ENCODE data around the gene HIBCH.
A peak's percentile ranks its signal among the peaks of the same experiment; 100 is the strongest.

HIBCH gene

DNA sequence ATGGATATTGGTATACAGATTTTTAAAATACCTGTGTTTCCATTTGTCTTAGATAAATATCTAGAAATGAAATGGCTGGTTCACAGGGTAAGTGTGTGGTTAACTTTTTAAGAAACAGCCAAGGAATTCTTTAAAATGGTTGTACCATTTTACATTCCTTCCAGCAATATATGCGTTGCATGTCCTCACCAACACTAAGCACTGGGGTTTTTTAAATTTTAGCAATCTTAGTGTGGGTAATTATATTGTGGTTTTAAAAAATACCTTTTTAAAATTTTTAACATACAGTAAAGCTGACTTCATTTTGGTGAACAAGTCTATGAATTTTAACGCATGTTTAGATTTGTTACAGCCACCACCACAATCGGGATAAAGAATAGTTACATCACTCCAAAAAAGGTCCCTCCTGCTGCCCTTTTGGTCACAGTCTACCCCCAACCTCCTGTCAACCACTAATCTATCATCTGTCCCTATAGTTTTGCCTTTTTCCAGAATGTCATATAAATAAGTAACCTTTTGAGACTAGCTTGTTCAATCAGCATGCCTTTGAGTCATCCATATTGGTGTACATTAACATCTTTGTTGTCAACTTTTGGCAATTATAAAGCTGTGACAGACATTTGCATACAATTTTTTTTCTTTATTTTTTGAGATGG, 129.0 kb downstream of the HIBCH start:
- Histone ChIP-seq H3K4me1 (ENCODE audit: control insufficient read depth, insufficient read depth, low read length) (no peaks in the 10 kb centered on the region), H3K4me3 (ENCODE audit: low read length) (no peak overlapping the region), H3K27me3 (ENCODE audit: control insufficient read depth, insufficient read depth, low read length) (no peaks in the 10 kb centered on the region), H3K9ac (ENCODE audit: low read length) (no peak overlapping the region), H3K9me3 (ENCODE audit: control insufficient read depth, low read length) (no peaks in the 10 kb centered on the region), H3K36me3 (ENCODE audit: control insufficient read depth, insufficient read depth, low read length) (no peaks in the 10 kb centered on the region)

DNA sequence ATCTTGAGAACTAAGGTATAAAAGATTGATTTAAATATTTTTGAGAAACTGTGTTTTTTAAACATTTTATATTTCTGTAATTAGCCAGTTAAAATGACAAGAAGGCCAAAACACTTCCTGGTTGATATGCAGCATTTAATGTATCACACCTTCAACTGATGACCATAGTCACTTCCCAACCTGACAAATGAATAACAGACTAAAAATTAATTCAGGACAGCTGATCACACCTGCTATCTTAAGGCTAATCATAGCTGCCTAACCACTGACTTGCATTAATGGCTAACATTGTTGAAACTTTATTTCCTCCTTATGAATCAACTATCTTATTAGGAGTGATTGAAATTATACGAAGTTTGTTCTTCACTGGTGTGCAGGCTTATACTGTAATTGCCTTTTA, 131.3 kb downstream of the HIBCH start:
- no peaks in the 10 kb centered on the region for H3K9me3 ChIP-seq (ENCODE audit: control insufficient read depth, low read length)
- H3K4me1 ChIP-seq (ENCODE audit: control insufficient read depth, insufficient read depth, low read length): no peaks in the 10 kb centered on the region
- no peak overlapping the region for H3K9ac ChIP-seq (ENCODE audit: low read length)
- H3K4me3 ChIP-seq (ENCODE audit: low read length): no peak overlapping the region
- H3K27me3 ChIP-seq (ENCODE audit: control insufficient read depth, insufficient read depth, low read length): no peaks in the 10 kb centered on the region
- no peaks in the 10 kb centered on the region for H3K36me3 ChIP-seq (ENCODE audit: control insufficient read depth, insufficient read depth, low read length)

DNA sequence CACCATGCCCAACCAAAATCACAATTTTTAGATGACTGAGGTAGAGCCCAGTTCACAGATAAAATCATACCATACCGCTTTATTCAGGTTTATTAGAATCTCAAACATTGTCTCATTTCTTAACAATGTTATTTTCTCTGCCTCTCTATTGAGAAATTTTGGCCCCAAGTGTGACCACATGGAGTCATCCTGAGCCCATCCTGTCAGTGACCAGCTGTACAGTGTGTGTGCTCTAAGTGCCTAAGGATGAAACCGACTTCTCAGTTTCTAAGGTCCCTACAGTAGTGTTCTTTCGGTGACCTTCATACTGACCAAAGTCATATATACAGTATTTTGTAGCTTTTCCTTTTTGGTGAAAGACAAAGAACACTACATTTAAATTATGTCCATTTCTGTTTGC, 133.4 kb downstream of the HIBCH start:
- Histone ChIP-seq H3K36me3 (ENCODE audit: control insufficient read depth, insufficient read depth, low read length) (no peaks in the 10 kb centered on the region), H3K4me1 (ENCODE audit: control insufficient read depth, insufficient read depth, low read length) (no peaks in the 10 kb centered on the region), H3K9me3 (ENCODE audit: control insufficient read depth, low read length) (no peaks in the 10 kb centered on the region), H3K4me3 (ENCODE audit: low read length) (no peak overlapping the region), H3K9ac (ENCODE audit: low read length) (no peak overlapping the region), H3K27me3 (ENCODE audit: control insufficient read depth, insufficient read depth, low read length) (no peaks in the 10 kb centered on the region)

DNA sequence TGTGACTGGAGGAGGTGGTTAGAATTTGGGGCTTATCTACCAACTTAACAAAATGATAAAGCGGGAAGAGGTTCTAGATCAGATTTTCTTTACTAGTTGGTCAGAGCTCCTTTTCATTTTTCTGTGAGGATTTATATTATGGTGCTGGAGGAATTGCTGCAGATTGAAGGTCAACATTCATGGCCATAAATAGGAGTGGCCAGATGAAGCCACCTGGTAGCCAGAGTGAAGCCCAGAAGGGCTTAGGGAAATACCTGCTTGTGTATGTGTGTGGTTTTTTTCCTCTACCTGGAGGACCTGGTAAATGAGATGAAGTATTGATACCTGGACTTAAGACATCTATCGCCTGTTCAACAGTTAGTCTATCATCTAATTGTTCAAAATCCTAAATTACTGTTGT, 134.2 kb downstream of the HIBCH start:
- Histone ChIP-seq H3K9ac (ENCODE audit: low read length) (no peak overlapping the region), H3K36me3 (ENCODE audit: control insufficient read depth, insufficient read depth, low read length) (no peaks in the 10 kb centered on the region), H3K4me1 (ENCODE audit: control insufficient read depth, insufficient read depth, low read length) (no peaks in the 10 kb centered on the region), H3K27me3 (ENCODE audit: control insufficient read depth, insufficient read depth, low read length) (no peaks in the 10 kb centered on the region), H3K4me3 (ENCODE audit: low read length) (no peak overlapping the region), H3K9me3 (ENCODE audit: control insufficient read depth, low read length) (no peaks in the 10 kb centered on the region)

DNA sequence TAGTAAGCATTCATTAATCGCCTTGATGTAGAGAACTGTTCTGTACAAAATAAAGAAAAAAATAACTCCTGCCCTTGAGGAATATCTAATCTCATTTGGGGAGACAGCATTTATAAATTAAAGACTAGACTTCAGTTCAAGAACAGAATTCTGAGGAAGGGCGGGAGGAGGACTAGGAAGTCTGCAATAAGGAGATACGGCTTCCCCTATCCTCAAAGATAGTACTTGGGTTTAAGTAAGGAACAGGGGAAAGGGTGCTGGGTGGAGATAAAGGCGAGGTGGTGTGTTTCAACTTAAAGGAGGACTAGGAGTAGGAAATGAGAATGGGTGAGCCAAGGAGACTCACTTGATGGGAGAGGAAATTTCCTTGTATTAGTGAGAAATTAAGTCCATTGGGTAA, 135.2 kb downstream of the HIBCH start:
- no peak overlapping the region for H3K4me3 ChIP-seq (ENCODE audit: low read length)
- H3K9ac ChIP-seq (ENCODE audit: low read length): no peak overlapping the region
- no peaks in the 10 kb centered on the region for H3K9me3 ChIP-seq (ENCODE audit: control insufficient read depth, low read length)

DNA sequence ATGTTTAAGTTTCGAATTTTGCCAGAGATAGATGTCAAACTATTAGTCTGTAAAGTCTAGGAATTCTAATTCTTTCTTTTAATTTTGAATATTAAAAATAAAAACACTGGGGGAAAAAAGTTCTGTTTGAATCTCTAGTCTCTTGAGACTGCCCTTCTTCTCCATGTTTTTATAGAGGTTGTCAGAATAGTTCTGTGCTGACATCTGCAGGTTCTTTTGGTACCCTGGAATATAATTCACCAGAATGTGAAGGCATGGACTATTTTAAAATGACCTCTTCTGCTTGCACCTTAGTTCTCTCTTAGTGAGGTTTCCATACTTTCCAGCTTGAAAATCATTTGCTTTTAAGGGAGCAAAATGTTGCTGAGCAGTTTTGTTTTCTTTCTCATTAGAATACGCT, 136.1 kb downstream of the HIBCH start:
- no peak overlapping the region for H3K9ac ChIP-seq (ENCODE audit: low read length)
- H3K4me3 ChIP-seq (ENCODE audit: low read length): no peak overlapping the region
- H3K9me3 ChIP-seq (ENCODE audit: control insufficient read depth, low read length): no peaks in the 10 kb centered on the region
- H3K36me3 ChIP-seq (ENCODE audit: control insufficient read depth, insufficient read depth, low read length): no peaks in the 10 kb centered on the region
- H3K27me3 ChIP-seq (ENCODE audit: control insufficient read depth, insufficient read depth, low read length): no peaks in the 10 kb centered on the region
- H3K4me1 ChIP-seq (ENCODE audit: control insufficient read depth, insufficient read depth, low read length): peaks cover 8% of the 10 kb centered on the region

More for the DNA sequence above, 135.2 kb downstream of the HIBCH start:
- no peaks in the 10 kb centered on the region for H3K36me3 ChIP-seq (ENCODE audit: control insufficient read depth, insufficient read depth, low read length)
- H3K27me3 ChIP-seq (ENCODE audit: control insufficient read depth, insufficient read depth, low read length): no peaks in the 10 kb centered on the region
- peaks cover 8% of the 10 kb centered on the region for H3K4me1 ChIP-seq (ENCODE audit: control insufficient read depth, insufficient read depth, low read length)

DNA sequence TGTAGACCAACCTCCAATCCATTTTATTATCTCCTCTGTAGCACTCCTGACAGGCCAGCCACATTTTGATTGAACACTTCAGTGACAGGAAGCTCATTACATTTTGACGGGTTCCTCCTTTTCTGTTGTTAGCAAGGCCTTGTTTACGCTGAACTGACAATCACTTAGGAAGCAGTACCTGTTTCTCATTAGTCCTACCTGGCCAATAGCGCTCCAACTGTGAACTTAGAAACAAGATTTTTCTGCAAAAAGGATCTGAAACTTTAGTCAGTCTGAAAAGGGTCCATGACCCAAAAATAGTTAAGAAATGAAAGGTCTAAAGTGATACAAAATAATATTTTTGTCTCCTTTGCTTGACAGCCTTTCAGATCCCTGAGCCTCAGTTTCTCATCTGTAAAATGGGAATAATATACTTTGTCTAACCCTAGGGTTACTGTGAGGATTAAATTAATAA, 137.5 kb downstream of the HIBCH start:
- H3K27me3 ChIP-seq (ENCODE audit: control insufficient read depth, insufficient read depth, low read length): no peaks in the 10 kb centered on the region
- no peaks in the 10 kb centered on the region for H3K9me3 ChIP-seq (ENCODE audit: control insufficient read depth, low read length)
- H3K4me3 ChIP-seq (ENCODE audit: low read length): no peak overlapping the region
- H3K4me1 ChIP-seq (ENCODE audit: control insufficient read depth, insufficient read depth, low read length): peaks cover 8% of the 10 kb centered on the region
- no peak overlapping the region for H3K9ac ChIP-seq (ENCODE audit: low read length)
- no peaks in the 10 kb centered on the region for H3K36me3 ChIP-seq (ENCODE audit: control insufficient read depth, insufficient read depth, low read length)

DNA sequence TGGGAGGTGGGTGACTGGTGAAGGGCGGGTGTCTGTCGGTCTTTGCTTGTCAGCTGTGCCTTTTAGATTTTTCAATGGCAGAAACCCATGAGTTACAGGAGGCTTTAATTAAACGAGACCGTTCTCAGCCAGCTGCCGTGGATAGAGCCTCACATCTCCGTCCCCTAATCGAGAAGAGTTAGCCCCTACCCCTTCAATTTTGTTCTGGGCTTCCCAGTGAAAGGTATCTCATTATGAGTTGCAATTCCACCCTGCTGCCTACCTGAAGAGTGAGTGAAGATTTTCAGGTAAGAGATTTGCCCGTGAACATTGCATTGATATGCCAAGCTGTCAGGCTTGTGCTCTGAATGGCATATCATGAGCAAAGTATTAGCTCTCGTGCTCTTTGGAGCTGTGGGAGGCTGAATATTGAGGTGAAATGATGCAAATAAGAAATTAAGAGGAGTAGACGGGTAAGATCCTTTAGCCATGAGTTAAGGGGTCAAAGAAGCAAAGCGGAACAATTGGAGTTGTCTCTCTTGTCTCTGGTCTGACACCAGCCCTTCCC, 138.4 kb downstream of the HIBCH start:
- H3K9me3 ChIP-seq (ENCODE audit: control insufficient read depth, low read length): no peaks in the 10 kb centered on the region
- H3K4me3 ChIP-seq (ENCODE audit: low read length): no peak overlapping the region
- H3K36me3 ChIP-seq (ENCODE audit: control insufficient read depth, insufficient read depth, low read length): no peaks in the 10 kb centered on the region
- peak overlapping the region; percentile 46 for H3K9ac ChIP-seq (ENCODE audit: low read length)
- H3K27me3 ChIP-seq (ENCODE audit: control insufficient read depth, insufficient read depth, low read length): no peaks in the 10 kb centered on the region
- H3K4me1 ChIP-seq (ENCODE audit: control insufficient read depth, insufficient read depth, low read length): peaks cover 8% of the 10 kb centered on the region

DNA sequence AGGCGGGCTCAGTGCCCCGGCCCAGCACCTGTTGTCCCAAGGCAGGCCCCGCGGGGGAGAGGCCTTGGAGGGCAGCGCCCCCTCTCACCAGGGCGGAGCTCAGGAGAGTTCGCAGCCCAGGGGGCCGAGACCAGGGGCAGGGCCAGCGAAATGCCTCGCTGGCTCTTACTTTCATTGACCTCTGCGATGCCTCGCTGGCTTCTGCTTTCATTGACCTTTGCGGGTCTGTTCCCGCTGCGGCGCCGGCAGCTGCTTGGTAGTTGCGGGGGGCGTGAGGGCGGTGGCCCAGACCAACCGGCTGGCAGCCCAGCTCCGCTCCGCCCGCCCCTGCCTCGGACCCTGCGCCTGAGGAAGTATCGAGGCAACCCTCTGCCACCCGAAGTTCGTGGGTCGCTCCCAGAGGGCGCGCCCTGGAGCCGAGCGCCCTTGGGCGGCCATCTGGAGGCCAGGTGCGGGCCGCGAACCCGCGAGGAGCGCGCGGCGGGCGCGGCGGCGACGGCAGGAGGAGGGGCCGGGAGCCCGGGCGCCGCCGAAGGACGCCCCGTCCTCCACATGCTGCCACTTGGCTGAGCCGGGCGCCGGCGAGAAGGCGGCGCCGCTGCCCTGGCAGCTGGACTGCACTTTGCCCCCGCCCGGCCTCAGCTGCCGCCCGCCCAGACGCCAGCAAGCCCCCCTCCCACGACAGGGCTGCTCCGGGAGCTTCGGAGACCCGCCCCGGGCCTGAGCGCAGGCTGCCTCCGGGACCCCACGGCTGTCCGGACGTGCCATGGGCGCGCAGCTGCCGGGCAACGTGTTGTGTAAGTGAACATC, 139.1 kb downstream of the HIBCH start:
- H3K9me3 ChIP-seq (ENCODE audit: control insufficient read depth, low read length): no peaks in the 10 kb centered on the region
- no peaks in the 10 kb centered on the region for H3K36me3 ChIP-seq (ENCODE audit: control insufficient read depth, insufficient read depth, low read length)
- peaks cover 8% of the 10 kb centered on the region for H3K4me1 ChIP-seq (ENCODE audit: control insufficient read depth, insufficient read depth, low read length)
- peak overlapping the region; percentile 46 for H3K9ac ChIP-seq (ENCODE audit: low read length)
- no peaks in the 10 kb centered on the region for H3K27me3 ChIP-seq (ENCODE audit: control insufficient read depth, insufficient read depth, low read length)
- H3K4me3 ChIP-seq (ENCODE audit: low read length): peak overlapping the region; percentile 34

DNA sequence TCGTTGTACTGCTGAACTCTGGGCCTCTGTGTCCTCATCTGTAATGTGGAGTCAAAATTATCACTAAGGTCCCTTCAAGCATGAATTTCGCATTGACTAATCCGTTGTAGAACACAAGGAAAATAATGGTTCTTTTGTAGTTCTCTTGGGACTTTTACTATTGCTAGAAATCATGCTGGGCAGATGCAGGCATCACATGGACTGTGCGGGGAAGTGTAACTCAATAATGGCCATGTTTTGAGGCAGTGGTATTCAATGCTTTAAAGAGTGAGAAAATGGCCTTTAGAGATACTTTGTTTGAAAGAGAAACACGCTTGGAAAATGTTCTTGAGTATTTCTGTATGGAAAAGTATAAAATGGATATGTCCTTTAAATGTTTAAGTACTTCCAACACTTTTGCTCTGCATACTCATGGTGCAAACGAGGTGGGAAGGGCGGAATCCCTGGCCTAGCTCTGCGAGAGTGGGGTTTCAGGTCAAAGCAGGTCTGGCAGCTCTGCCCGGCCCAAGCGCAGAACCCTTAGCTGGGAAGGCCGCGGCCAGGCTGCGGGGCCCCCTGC, 139.8 kb downstream of the HIBCH start:
- H3K4me3 ChIP-seq (ENCODE audit: low read length): peak overlapping the region; percentile 34
- H3K9ac ChIP-seq (ENCODE audit: low read length): peak overlapping the region; percentile 46
- H3K27me3 ChIP-seq (ENCODE audit: control insufficient read depth, insufficient read depth, low read length): no peaks in the 10 kb centered on the region
- no peaks in the 10 kb centered on the region for H3K9me3 ChIP-seq (ENCODE audit: control insufficient read depth, low read length)
- no peaks in the 10 kb centered on the region for H3K36me3 ChIP-seq (ENCODE audit: control insufficient read depth, insufficient read depth, low read length)
- H3K4me1 ChIP-seq (ENCODE audit: control insufficient read depth, insufficient read depth, low read length): peaks cover 8% of the 10 kb centered on the region

DNA sequence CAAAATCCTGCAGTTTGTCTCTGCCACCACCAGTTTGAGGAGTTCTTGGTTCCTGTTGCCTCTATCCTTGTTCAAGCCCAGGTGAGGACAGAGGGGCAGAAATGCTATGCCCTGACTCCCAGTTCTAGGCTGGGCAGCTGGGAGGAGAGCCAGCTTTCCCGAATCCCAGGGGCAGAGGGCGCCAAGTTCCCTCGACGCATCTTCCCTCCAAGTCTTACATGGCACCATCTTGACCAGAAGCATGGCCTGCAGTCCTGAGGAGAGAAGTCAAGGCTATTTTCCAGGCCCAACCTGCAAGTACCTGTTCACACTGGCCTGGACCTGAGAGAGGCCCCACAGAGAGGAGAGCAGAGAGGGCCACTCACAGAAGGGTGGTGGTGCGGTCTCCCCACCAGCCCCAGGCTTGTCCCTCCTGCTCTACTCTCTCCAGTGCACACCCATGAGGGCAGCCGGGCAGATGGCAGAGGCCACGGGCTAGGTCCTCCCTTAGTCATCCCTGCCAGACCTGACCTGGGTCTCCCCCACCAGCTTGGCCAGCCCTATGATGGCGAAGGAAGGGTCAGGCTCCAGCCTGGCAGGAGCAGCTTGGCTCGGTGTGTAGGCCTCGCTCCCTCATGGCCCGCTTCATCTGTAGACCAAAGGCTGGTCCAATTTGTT, 141.4 kb downstream of the HIBCH start:
- peaks cover 8% of the 10 kb centered on the region for H3K4me1 ChIP-seq (ENCODE audit: control insufficient read depth, insufficient read depth, low read length)
- no peaks in the 10 kb centered on the region for H3K36me3 ChIP-seq (ENCODE audit: control insufficient read depth, insufficient read depth, low read length)
- H3K9ac ChIP-seq (ENCODE audit: low read length): no peak overlapping the region
- no peak overlapping the region for H3K4me3 ChIP-seq (ENCODE audit: low read length)
- no peaks in the 10 kb centered on the region for H3K27me3 ChIP-seq (ENCODE audit: control insufficient read depth, insufficient read depth, low read length)
- no peaks in the 10 kb centered on the region for H3K9me3 ChIP-seq (ENCODE audit: control insufficient read depth, low read length)
